Activated CD4-positive, alpha-beta T cell treated with anti-CD3 and anti-CD28 coated beads for 36 hours (primary cell): ENCODE data around the gene EMP2. TPM values are rescaled to one million over a fixed set of nuclear protein-coding genes. Genes with fewer than 3 reads are reported as not detected.
A peak's percentile ranks its signal among the peaks of the same experiment; 100 is the strongest.
"Not testable (repeated sequence)": the region's sequence is repeated elsewhere in the genome, so short reads cannot be mapped to it uniquely, and the experiment has no call there.

ENCODE experiments used
- ATAC-seq: fragments of 200-7000 bp; cut with Tn5 transposase; one replicate; pipeline ENCODE4 v1.10.0; 2021; ENCODE audit warnings: mild to moderate bottlenecking, moderate library complexity
- CTCF ChIA-PET: fragments of 350-600 bp; sonication (Branson Sonifier 250); formaldehyde crosslinking; loops from one replicate; lab custom pipeline; 2021; ENCODE audit warnings: antibody characterized with exemption; lab: Charles Lee
- POLR2A ChIA-PET: fragments of 350-600 bp; sonication (Branson Sonifier 250); formaldehyde crosslinking; loops from one replicate; lab custom pipeline; 2021; ENCODE audit warnings: antibody characterized with exemption, inconsistent platforms; lab: Charles Lee
- DNase-seq: peaks from one replicate; pipeline ENCODE4 v3.0.0-alpha.2; 2020
- H3K27ac Mint-ChIP-seq: one replicate; pipeline ENCODE4 v1.8.0; 2021; ENCODE audit warnings: mixed read lengths
- H3K27me3 Mint-ChIP-seq: one replicate; pipeline ENCODE4 v1.8.0; 2021; ENCODE audit warnings: mixed read lengths
- H3K36me3 Mint-ChIP-seq: one replicate; pipeline ENCODE4 v1.8.0; 2021; ENCODE audit warnings: low read depth, mixed read lengths
- H3K4me1 Mint-ChIP-seq: one replicate; pipeline ENCODE4 v1.8.0; 2021; ENCODE audit warnings: mixed read lengths
- H3K4me3 Mint-ChIP-seq: one replicate; pipeline ENCODE4 v1.8.0; 2021; ENCODE audit warnings: mild to moderate bottlenecking, moderate library complexity, mixed read lengths
- H3K9me3 Mint-ChIP-seq: one replicate; pipeline ENCODE4 v1.8.0; 2021; ENCODE audit warnings: low read depth, mixed read lengths
- intact Hi-C, 2 experiments: fragments of 100-400 bp; cut with DNase I in 1 of 2; cut with micrococcal nuclease in 1 of 2; formaldehyde crosslinking; loops; one replicate each; pipeline versions ENCODE4 v1.14.2 to v1.15.1; 2022 to 2024; cut with DNase I, micrococcal nuclease
- total RNA-seq, 2 experiments: library from RNA; stranded (reverse); gene quantifications; one replicate each; pipeline ENCODE4 v1.2.3, GENCODE V29; 2021

EMP2 gene
- total RNA-seq, 2 experiments from 2014 or later = not detected

DNA sequence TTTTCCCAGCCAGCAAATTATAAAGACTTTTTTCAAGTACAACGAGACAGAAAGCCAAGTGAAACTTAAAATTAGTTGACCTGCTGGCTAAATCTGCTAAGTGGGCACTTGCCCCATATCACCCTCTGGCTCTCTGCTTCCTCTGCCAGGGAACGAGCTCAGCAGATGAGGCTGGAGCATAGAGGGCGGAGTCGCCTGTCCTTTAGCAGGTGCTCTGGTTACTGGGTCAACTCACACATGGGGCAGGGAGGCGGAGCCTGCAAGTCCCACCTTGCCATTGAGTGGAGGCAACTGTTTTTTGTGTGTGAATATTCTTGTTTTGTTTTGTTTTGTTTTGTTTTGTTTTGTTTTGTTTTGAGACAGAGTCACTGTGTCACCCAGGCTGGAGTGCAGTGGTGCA lies 62.5 kb downstream of the EMP2 start:
- CTCF ChIA-PET = interaction anchor here (1.0 kb wide), 1 partner anchor 226 kb away, joined by 3 read pairs; the partner anchor contains the start of gene NUBP1
- H3K4me1 Mint-ChIP-seq = peaks cover 3% of the 10 kb centered on the region
- peaks cover 3% of the 10 kb centered on the region for H3K27me3 Mint-ChIP-seq
- DNase-seq = no peak
- no peak overlapping the region for H3K27ac Mint-ChIP-seq
- intact Hi-C loops = no loop called here
- H3K4me3 Mint-ChIP-seq = no peak overlapping the region
- POLR2A ChIA-PET = no interaction called here
- no peaks in the 10 kb centered on the region for H3K9me3 Mint-ChIP-seq
- ATAC-seq = no peak
- H3K36me3 Mint-ChIP-seq = no peaks in the 10 kb centered on the region

DNA sequence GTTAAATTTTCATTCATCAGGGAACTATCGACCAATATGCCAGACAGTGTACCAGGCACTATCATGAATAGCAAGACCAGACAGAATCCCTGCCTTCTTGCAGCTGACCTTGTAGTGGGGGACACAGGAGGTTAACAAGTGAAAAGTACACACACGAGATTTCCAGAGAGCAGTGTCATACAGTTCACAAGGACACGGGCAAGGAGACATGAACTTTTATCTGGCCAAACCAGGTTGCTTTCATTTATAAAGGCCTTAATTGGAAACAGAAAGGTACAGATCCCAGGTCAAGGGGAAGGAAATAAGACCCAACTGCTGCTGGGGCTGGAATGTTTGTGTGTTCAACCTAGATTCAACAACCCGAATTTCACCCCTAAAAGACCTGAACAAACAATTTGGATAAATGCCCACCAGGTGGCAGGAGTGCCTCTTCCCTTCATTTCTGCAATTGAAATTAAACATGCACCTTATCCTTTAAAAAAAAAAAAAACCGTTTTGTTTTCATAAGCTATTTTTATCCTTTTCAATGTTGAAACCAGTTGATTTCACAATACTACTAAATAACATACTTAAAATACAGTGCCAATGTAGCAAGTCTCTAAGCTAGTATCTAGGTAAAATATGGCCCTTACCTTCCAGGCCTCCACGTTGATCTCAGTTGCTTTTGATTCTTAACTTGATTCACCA lies 65.9 kb downstream of the EMP2 start:
- ChIA-PET POLR2A (interaction anchor here (0.6 kb wide), 1 partner anchor 369 kb away, joined by 5 read pairs; no protein-coding TSS in a partner anchor), CTCF (interaction anchor here (0.6 to 5.6 kb wide), 43 partner anchors 9 to 1836 kb away, joined by 3 to 71 read pairs (median 4); partner anchors contain the start of gene NUBP1)
- Mint-ChIP-seq H3K27ac (no peak overlapping the region), H3K4me1 (peaks cover 25% of the 10 kb centered on the region), H3K36me3 (peaks cover 2% of the 10 kb centered on the region), H3K27me3 (no peaks in the 10 kb centered on the region), H3K9me3 (no peaks in the 10 kb centered on the region), H3K4me3 (no peak overlapping the region)
- ATAC-seq (no peak), DNase-seq (peak; percentile 68)
- intact Hi-C loops = loop anchor here (1.0 to 5.0 kb wide), 3 partner anchors 223 to 404 kb away; partner anchors contain the start of gene CIITA (in 1 of the 2)

DNA sequence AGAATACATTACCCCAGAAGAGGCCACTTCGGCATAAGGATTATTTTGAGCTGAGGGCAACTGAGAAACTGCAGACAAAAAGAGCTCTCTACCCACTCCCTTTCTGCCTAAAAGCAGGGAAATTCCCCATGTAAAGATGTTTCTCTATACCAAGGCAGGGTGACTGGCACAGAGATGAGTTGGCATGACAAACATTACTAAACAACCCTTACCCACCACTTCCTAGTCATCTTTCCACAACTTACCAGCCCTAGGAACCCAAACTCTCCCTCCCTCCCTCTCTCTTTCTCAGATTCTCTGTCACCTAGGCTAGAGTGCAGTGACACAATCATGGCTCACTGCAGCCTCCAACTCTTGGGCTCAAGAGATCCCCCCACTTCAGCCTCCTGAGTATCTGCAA lies 68.6 kb downstream of the EMP2 start:
- no peak overlapping the region for H3K4me3 Mint-ChIP-seq
- peaks cover 26% of the 10 kb centered on the region for H3K4me1 Mint-ChIP-seq
- no peaks in the 10 kb centered on the region for H3K27me3 Mint-ChIP-seq
- ChIA-PET POLR2A (interaction anchor here (0.6 to 0.7 kb wide), 3 partner anchors 26 to 1421 kb away, joined by 3 to 9 read pairs (median 3); no protein-coding TSS in a partner anchor), CTCF (interaction anchor here (0.5 to 5.6 kb wide), 9 partner anchors 8 to 1583 kb away, joined by 3 to 71 read pairs (median 3); no protein-coding TSS in a partner anchor)
- peak; percentile 92 for ATAC-seq
- H3K27ac Mint-ChIP-seq = peak overlapping the region; percentile 67
- intact Hi-C loops = loop anchor here (1.0 to 5.0 kb wide), 3 partner anchors 245 to 365 kb away; partner anchors contain the start of gene CIITA (in 1 of the 2)
- no peaks in the 10 kb centered on the region for H3K9me3 Mint-ChIP-seq
- H3K36me3 Mint-ChIP-seq = peaks cover 2% of the 10 kb centered on the region
- peak; percentile 55 for DNase-seq

DNA sequence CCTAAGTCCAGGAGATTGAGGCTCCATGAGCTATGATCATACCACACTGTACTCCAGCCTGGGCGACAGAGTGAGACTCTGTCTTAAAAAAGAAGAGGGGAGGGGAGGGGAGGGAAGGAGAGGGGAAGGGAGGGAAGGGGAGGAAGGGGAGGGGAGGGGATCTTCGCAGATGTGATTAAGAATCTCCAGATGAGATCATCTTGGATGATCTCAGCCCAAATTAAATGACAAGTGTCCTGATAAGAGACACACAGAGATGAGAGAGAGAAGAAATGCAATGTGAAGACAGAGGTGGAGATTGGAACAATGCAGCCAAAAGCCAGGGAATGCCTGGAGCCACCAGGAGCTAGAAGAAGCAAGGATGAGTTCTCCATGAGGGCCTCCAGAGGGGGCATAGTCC lies 70.1 kb downstream of the EMP2 start:
- Mint-ChIP-seq H3K27me3 (no peaks in the 10 kb centered on the region), H3K4me1 (peaks cover 26% of the 10 kb centered on the region), H3K4me3 (no peak overlapping the region), H3K27ac (peak overlapping the region; percentile 44), H3K9me3 (no peaks in the 10 kb centered on the region), H3K36me3 (peaks cover 2% of the 10 kb centered on the region)
- POLR2A ChIA-PET = no interaction called here
- DNase-seq = peak; percentile 18
- intact Hi-C loops = loop anchor here in 1 of 2 experiments (5.0 kb wide), 1 partner anchor 367 kb away; the partner anchor contains the start of gene CIITA
- CTCF ChIA-PET = interaction anchor here (0.6 to 5.6 kb wide), 9 partner anchors 14 to 1688 kb away, joined by 3 to 71 read pairs (median 4); partner anchors contain the start of gene ATF7IP2
- no peak for ATAC-seq

DNA sequence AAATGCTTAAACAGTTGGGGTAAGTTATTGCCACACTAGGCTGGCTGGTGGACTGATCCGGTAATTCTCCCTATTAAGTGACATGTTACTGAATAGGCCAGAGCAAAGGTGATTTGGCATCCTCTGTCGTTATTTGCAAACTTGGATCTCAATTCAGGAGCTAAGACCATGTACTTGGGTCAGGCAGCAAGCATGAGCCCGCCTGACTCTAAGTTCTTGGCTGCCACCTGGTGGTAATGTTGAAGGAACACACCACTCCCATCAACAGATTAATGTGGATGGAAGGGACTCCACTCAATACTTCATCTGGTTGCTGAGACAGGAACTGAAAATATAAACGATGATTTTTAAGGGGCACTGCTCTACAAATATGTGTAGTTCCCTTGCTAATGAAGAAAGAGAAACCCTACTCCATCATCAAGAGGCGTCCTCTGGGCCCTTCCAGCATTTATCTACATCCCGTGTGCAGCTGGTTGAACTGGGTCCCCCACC lies 70.8 kb downstream of the EMP2 start:
- Mint-ChIP-seq H3K27ac (peak overlapping the region; percentile 69), H3K4me3 (no peak overlapping the region), H3K9me3 (no peaks in the 10 kb centered on the region), H3K4me1 (peaks cover 28% of the 10 kb centered on the region), H3K36me3 (peaks cover 2% of the 10 kb centered on the region), H3K27me3 (no peaks in the 10 kb centered on the region)
- ChIA-PET CTCF (interaction anchor here (0.6 to 1.5 kb wide), 14 partner anchors 12 to 300 kb away, joined by 3 to 20 read pairs (median 3); partner anchors contain the start of gene ATF7IP2), POLR2A (no interaction called here)
- intact Hi-C loops = loop anchor here (1.0 to 10.0 kb wide), 6 partner anchors 125 to 1942 kb away; partner anchors contain the start of gene CIITA (in 1 of the 2)
- DNase-seq (peak; percentile 75), ATAC-seq (peak; percentile 76)

DNA sequence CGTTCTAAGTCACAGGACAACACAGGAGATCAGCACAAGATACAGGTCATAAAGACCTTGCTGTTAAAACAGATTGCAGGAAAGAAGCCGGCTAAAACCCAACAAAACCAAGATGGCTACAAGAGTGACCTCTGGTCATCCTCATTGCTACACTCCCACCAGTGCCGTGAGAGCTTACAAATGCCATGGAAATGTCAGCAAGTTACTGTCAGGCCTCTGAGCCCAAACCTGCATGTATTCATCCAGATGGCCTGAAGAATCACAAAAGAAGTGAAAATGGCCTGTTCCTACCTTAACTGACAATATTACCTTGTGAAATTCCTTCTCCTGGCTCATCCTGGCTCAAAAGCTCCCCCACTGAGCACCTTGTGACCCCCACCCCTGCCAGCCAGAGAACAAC lies 75.1 kb downstream of the EMP2 start:
- H3K27me3 Mint-ChIP-seq, ATAC-seq, H3K36me3 Mint-ChIP-seq, H3K4me3 Mint-ChIP-seq, H3K27ac Mint-ChIP-seq, DNase-seq, H3K9me3 Mint-ChIP-seq, POLR2A ChIA-PET: not testable (repeated sequence)
- CTCF ChIA-PET = interaction anchor here (0.9 to 1.1 kb wide), 2 partner anchors 233 to 250 kb away, joined by 3 to 4 read pairs; no protein-coding TSS in a partner anchor
- peaks cover 13% of the 10 kb centered on the region for H3K4me1 Mint-ChIP-seq
- intact Hi-C loops = loop anchor here (5.0 to 10.0 kb wide), 2 partner anchors 1370 to 1938 kb away; no protein-coding TSS in a partner anchor

DNA sequence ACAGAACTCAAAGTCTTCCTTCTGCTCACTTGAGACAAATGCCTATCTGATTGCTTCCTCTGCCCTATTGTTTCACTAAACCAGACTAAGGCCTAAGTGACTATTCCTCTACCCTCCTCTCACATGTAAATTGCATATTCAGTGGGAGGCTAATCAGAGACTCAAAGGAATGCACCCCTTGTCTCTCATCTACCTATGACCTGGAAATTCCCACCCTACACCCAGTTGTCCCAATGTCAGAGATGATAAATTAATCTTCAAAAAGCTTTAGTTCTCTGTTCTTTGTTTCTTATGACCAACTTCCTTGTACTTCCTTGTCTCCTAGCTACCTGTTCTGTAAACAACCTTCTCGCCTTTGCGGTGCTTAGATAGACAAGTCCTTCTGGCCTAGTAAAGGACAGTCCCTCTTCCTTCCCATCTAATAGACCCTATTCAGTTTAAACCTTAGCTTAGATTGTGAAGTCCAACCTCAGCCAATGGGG lies 76.0 kb downstream of the EMP2 start:
- no peaks in the 10 kb centered on the region for H3K27me3 Mint-ChIP-seq
- POLR2A ChIA-PET = interaction anchor here (0.6 kb wide), 1 partner anchor 18 kb away, joined by 3 read pairs; no protein-coding TSS in a partner anchor
- DNase-seq (no peak), ATAC-seq (no peak)
- CTCF ChIA-PET = interaction anchor here (0.8 to 1.2 kb wide), 4 partner anchors 18 to 249 kb away, joined by 3 to 4 read pairs (median 4); no protein-coding TSS in a partner anchor
- H3K4me1 Mint-ChIP-seq = peaks cover 7% of the 10 kb centered on the region
- H3K27ac Mint-ChIP-seq = no peak overlapping the region
- H3K9me3 Mint-ChIP-seq = no peaks in the 10 kb centered on the region
- intact Hi-C loops = loop anchor here in 1 of 2 experiments (10.0 kb wide), 1 partner anchor 1370 kb away; no protein-coding TSS in a partner anchor
- H3K36me3 Mint-ChIP-seq = no peaks in the 10 kb centered on the region
- no peak overlapping the region for H3K4me3 Mint-ChIP-seq

DNA sequence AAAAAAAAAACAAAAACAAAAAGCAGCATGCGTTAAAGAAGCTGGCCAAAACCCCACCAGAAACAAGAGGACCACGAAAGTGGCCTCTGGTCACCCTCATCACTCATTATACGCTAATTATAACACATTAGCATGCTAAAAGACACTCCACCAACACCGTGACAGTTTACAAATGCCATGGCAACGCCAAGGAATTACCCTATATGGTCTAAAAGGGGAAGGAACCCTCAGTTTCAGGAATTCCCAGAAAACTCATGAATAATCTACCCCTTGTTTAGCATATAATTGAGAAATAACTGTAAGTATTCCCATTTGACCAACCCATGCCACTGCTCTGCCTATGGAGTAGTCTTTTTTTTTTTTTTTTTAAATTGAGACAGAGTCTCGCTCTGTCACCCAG lies 77.6 kb downstream of the EMP2 start:
- Mint-ChIP-seq H3K9me3 (no peaks in the 10 kb centered on the region), H3K4me3 (no peak overlapping the region), H3K4me1 (peaks cover 7% of the 10 kb centered on the region), H3K27ac (no peak overlapping the region), H3K36me3 (no peaks in the 10 kb centered on the region), H3K27me3 (no peaks in the 10 kb centered on the region)
- DNase-seq (no peak), ATAC-seq (no peak)
- ChIA-PET POLR2A (no interaction called here), CTCF (interaction anchor here (0.9 to 1.7 kb wide), 2 partner anchors 12 to 248 kb away, joined by 4 read pairs; no protein-coding TSS in a partner anchor)
- intact Hi-C loops = loop anchor here in 1 of 2 experiments (10.0 kb wide), 1 partner anchor 1368 kb away; no protein-coding TSS in a partner anchor

DNA sequence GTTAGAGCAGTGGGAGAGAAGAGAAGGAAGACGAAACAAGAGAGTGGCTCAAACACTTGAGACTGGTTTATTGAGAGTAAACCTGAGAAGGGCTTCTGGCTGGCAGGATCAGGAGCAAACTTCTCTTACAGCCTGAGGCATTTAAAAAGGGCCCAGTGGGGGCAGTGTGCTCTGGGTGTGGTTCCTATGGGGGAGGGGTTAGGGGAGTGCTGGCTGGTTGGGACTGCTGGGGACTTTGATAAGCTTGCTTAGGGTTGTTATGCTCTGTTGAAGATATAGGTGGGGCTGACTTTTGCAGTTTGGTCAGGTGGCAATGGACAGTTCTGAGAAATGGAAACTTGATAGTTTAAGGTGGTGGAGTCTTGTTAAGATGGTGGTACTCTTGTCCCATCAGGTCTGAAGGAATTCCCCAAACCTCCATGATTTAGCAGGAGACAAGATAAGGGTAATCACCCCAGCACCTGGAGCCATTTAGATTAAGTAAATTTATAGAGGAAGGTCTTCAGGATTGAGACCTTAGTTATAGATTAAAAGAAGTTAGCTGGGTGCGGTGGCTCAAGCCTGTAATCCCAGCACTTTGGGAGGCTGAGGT lies 79.3 kb downstream of the EMP2 start:
- POLR2A ChIA-PET = interaction anchor here (0.5 kb wide), 1 partner anchor 8 kb away, joined by 4 read pairs; no protein-coding TSS in a partner anchor
- Mint-ChIP-seq H3K4me3 (no peak overlapping the region), H3K27ac (no peak overlapping the region), H3K9me3 (peaks cover 4% of the 10 kb centered on the region), H3K27me3 (no peaks in the 10 kb centered on the region), H3K36me3 (no peaks in the 10 kb centered on the region), H3K4me1 (peaks cover 7% of the 10 kb centered on the region)
- CTCF ChIA-PET = no interaction called here
- peak; percentile 32 for DNase-seq
- peak; percentile 35 for ATAC-seq
- intact Hi-C loops = loop anchor here in 1 of 2 experiments (10.0 kb wide), 1 partner anchor 1366 kb away; no protein-coding TSS in a partner anchor

DNA sequence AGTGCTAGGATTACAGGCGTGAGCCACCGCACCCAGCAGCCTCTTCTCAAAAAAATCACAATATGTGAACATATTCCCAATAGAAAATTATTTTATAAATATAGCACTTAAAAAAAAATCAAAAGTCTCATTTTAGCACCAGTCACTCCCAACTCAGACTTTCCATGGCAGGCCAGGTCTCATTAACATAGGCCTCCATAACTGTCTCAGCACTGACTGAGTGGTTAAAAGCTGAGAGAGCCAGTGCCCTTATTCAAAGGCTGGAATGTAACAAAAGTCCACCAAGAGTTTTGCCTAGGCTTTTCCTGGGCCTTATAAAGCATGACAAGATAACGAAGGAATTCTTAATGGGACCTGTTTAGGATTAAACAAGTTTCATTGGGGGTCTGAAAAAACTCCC lies 79.8 kb downstream of the EMP2 start:
- DNase-seq (peak; percentile 34), ATAC-seq (peak; percentile 58)
- CTCF ChIA-PET = interaction anchor here (0.8 kb wide), 1 partner anchor 13 kb away, joined by 3 read pairs; no protein-coding TSS in a partner anchor
- peaks cover 6% of the 10 kb centered on the region for H3K9me3 Mint-ChIP-seq
- no peaks in the 10 kb centered on the region for H3K27me3 Mint-ChIP-seq
- no peak overlapping the region for H3K4me3 Mint-ChIP-seq
- intact Hi-C loops = loop anchor here in 1 of 2 experiments (10.0 kb wide), 1 partner anchor 1366 kb away; no protein-coding TSS in a partner anchor
- no peak overlapping the region for H3K27ac Mint-ChIP-seq
- POLR2A ChIA-PET = interaction anchor here (0.5 to 0.7 kb wide), 2 partner anchors 8 to 330 kb away, joined by 4 to 5 read pairs; no protein-coding TSS in a partner anchor
- H3K4me1 Mint-ChIP-seq = peaks cover 7% of the 10 kb centered on the region
- no peaks in the 10 kb centered on the region for H3K36me3 Mint-ChIP-seq
